HG03442 (cell line): Measurements from ENCODE around the gene IRF7.

Source experiments
- ATAC-seq: cut with Tn5 transposase; IDR thresholded peaks from one replicate; pipeline ENCODE4 v1.9.1; 2021; ENCODE audit warnings: mild to moderate bottlenecking, moderate library complexity; ENCODE audit not compliant: unreplicated experiment

The IRF7 gene

DNA sequence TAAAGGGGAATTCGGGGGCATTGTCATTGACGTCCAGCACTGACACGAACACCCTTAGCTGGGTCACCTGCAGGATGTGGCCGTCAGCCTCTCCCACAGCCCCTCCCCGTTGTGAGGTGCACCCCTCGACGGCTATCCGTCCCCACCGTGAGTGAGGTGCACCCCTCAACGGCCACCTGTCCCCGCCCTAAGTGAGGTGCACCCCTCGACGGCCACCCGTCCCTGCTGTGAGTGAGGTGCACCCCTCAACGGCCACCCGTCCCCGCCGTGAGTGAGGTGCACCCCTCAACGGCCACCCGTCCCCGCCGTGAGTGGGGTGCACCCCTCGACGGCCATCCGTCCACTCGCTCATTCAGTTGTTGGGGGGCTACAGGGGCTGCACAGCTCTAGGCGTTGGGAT is 6.1 kb upstream of the IRF7 start:
- no peak for ATAC-seq

DNA sequence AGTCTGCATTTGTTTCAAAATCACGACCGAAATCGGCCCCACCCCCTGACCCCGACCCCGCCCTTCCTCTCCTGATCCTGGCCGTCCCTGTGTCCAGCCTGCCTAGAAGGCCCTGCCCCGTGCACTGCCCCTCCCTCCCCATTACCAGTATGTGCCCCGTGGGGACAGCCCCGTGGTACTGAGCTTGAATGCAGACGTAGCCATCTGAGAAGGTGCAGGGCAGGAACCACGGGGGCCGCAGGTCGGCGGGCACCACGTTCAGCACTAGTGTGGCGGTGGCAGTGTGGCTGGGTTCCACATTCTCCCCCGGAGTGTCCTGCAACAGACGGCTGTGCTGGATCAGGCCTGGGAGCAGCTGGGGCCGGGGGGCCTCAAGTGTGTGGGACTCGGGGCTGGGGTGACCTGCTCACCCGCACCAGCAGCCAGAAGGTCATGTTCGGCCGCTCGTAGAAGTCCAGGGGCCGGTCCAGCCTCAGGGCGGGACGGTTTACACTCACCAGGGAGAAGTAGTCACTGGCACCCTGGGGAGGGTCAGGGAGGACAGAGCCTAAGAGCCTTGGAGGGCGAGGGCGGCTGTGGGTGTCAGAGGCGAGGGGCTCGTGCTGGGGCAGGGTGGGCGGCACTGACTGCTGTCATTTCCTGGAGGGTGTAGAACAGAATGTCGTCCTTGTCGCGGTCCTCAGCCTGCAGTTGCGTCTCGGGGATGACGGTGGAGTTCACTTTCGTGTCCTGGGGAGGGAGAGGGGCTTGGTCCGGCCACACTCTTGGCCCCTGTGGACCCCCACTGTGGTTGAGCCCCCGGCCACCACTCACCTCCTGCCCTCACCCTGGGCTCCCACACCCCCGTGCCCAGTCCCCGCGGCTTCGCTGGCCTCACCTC is 5.4 kb upstream of the IRF7 start:
- no peak for ATAC-seq

DNA sequence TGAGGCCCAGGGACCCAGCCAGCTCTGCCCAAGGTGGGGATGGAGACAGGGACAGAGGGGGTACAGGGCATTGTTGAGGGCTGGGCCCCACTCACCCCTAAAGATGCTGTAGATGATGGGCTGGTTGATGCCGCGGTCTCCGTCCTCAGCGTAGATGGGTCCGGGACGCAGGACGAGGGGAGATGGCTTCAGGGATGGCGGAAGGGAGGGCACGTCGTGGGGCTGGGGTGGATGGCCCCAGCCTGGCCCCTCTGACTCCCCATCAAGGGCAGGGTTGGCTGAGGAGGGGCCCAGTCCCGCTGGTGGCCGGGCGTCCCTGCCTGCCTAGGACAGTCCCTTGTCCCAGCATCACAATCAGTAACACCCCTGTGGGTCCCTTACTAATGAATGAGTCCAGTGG is 4.5 kb upstream of the IRF7 start:
- no peak for ATAC-seq

DNA sequence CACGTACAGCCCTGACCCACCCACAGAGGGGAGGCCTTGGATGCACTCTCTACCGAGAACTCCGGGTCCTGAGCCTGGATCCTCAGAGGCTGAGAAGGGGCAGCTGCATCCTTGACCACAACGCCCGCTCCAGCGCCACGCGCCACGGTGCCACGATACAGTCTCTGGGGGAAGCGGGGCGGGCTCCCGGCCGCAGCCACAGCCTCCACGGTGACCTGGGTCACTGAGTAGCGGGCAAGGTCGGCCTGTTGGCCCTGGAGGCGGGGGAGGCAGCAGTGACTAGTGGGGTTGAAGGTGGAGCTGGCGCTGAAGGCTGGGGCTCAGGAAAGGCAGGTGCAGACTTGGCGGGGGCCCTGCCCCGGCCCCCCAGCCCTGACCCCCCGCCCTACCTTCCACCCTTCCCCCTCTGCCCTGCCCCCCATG is 3.9 kb upstream of the IRF7 start:
- ATAC-seq, result no peak

DNA sequence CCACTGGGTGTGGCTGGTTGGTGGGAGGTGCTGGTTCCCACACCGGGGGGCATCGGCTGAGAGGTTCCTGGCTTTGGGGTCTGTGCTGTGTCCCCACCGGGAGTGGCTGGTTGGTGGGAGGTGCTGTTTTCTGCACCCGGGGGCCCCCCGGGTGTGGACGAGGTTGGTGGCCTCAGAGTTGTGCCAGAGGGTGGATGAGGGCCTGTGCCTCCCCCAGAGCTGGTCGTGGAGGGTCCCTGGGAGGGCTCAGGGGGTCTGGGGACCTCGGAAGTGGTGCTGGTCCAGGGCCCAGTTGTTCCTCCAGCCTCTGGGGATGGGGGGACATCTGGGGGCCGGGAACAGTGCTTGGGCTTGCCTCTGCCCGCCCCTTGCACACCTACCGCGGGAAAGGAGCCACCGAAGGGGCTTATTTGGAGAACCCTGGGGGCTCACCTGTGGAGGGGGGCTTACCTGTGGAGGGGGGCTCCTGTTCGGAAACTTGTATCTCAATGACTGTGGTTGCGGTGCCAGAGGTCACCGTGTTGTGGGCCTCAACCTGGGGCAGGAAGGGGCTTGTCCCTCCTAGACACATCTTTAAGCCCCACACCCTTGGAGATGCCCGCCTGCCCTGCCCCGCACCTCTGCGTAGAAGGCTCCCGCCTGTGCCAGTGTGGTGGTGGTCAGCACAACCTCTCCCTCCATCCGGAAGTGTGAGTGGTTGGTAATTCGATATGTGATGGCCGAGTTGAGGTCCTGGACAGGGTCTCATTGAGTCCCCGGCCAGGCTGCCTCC is 3.3 kb upstream of the IRF7 start:
- ATAC-seq, result no peak

DNA sequence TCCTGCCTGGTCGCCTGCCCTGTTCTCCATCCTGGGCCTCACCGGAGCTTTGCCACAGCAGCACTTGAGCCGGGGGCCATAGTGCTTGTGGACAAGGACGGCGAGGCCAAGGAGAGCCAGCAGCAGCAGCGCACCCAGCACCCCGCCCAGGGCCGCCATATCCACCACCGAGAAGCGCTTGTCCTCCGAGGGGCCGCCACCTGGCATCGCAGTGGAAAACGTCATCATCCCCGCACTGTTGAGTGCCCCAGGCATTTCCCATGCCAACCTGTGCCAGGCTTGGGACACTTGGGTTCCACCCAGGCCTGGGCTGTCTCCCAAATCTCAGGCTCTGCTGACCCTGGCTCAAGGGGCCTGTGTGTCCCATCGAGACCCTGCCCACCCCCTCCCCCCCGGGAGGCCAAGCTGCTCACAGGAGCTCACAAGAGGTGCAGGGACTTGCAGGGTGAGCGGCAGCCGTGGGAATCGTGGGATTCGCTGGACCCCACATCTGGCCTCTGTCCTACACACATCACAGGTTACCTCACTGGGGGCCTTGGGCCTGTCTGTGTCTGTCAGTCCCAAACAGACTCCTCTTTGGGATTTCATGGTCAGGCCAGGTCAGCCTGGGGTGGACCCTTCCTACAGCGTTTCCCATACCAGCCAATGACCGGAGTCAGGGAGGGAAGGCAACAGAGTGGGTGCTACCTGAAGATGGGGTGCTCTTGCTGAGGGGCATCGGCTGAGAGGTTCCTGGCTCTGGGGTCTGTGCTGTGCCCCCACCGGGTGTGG is 2.3 kb upstream of the IRF7 start:
- no peak for ATAC-seq

DNA sequence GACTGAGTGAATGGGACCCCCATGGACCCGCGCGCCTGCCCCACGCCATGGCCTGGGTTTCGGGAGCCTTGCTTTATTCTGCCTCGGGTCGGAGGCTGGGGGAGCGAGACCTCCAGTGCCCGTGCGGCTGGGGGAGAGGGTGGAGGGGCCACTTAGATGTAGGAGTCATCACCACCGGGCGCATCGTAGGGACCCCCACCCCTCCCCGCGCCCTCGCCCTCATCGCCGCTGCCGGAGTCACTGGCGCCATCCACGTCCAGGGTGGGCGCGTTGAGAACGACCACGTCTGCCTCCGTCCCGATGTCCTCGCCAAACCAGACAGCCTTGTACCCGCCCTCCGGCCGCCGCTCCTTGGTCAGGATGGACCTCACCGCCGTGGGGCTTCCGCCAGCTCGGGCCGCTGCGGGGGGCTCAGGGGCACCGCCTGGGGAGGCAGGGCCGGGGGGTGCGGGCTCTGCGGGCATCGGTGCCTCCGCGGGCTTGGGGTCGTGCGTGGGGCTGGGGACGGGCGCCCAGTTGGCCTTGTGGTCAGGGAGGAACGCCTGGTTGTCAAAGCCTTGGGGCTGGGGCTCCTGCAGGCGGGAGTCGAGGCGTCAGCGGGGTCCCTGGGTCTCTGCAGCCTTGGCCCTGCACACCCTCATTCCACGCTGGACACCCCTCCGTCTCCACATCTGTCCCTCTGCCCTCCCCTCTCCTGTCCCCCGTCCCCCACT is 1.6 kb upstream of the IRF7 start:
- no peak for ATAC-seq

DNA sequence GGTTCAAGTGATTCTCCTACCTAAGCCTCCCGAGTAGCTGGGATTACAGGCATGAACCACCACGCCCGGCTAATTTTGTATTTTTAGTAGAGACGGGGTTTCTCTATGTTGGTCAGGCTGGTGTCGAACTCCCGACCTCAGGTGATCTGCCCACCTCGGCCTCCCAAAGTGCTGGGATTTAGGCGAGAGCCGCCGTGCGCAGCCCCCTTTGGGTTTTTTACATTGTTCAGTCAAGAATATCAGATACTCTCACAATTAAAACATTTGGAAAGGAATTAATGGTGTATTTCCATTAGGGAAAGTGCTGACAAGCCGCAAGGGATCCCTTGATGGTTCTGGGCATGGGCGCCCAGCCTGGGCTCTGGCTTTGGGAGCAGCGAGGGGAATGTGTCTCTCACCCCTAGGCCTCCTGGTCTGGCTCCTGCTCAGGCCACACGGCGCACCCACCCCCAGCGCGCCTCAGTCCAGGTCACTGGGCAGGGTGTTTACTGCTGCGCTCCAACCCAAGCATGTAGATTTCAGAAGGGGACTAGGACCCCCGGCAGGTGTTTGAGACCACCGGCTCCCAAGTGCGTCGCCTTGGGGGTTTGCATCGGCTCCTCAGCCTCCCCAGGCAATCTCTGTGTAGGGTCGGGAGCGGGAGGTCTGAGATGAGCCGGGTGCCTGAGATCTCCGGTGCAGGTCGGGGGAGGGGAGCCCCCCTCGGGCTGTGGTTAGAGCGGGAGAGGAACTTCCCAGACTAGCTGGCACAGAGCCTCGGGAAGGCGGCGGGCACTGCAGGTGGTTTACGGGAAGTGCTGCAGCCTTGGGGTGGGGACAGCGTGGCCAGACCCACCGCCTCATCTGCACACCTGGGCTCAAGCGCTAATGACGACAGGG is 809 bp upstream of the IRF7 start:
- no peak for ATAC-seq

DNA sequence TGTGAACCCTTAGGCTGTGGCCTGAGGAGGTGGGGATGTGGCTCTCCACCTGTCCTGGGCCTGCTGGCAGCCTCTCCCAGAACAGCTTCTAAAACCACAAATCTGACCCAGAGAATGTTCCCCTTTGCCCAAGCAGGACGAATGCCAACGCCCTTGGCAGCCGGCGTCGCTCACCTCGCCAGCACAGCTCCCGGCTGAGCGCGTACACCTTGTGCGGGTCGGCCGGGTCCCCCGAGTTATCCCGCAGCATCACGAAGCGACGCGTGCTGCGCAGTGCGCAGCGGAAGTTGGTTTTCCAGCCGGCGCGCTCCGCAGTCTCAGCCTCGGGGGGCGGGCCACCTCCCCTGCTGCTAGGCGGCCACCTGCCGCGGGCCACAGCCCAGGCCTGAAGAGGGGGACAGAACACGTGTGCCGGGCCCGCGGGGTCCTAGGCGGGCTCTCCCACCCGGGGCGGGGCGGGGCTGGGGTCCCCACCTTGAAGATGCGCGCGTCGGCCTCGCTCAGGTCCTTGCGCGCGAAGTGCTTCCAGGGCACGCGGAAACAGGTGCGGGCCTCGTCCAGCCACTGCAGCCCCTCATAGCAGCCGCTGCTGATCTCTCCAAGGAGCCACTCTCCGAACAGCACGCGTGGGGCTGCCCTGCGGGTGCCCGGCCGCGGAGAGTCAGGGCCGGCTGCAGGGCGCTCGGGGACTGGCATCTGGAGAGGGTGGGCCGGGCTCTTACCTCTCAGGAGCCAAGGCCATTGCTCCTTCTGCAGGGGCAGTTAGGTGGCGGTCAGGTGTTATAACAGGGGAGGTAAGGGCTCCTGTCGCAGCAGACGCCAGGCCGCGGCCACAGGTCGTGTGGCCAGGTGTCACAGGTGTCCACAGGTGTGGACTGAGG is 887 bp downstream of the IRF7 start:
- no peak for ATAC-seq

DNA sequence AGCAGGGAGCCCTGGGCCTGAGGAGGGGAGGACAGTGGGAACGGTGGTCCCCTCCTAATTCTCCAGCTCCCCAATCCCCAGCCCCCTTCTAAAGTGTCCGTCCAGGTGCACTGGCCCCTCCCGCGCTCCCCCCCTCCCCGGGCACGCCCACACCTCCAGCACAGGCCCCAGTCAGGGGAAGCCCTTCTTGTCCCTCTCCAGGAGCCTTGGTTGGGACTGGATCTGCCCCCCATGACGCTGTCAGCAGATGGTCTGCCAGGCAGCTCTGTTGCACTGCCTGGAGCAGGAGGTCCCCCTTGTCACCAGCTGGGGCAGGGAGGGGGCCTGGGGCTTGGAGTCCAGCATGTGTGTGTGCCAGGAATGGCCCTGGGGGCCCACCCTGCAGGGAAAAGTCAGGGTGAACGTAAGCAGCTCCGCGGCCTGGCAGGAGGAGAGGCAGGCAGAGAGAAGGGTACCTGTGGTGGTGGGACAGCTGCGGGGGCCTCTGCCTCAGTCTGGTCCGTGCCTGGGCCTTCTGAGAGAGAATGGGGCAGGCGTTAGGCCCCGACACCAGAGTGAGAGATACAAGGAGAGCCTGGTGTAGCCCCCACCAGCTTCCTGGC is 1.6 kb downstream of the IRF7 start:
- ATAC-seq, result no peak

DNA sequence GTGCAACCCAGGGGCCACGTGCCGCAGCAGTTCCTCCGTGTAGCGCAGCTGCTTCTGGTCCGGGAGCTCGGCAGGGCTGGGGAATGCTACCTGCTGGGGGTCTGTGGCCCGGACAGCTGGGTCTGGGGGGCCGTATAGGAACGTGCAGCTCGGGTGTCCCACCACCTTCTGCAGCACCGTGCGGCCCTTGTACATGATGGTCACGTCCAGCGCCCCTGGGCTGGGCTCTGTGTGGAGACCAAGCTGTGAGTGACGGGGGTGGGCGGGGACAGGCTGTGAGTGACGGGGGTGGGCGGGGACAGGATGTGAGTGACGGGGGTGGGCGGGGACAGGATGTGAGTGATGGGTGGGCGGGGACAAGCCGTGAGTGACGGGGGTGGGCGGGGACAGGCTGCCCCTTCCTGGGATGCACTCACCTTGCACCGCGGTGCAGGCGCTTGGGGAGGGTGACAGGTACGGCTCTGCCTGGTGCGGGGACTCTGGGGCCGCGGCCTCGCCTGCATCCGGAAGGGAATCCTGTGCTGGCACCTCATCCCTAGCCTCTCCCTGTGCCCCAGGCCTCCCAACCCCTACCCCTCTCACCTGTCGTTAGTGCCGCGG is 2.3 kb downstream of the IRF7 start:
- no peak for ATAC-seq

DNA sequence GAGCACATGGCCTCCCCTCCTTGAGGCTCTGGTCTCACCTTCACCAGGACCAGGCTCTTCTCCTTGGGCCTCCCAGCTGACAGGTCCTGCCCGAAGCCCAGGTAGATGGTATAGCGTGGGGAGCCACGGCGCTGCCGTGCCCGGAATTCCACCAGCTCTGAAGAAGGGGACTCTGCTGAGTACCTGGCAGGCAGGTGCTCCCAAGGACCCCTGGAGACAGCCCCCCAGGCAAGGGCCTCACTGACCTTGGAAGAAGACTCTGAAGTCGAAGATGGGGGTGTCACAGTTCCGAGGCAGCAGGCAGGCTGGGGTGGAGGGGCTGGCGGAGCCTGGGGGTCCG is 2.8 kb downstream of the IRF7 start:
- no peak for ATAC-seq

DNA sequence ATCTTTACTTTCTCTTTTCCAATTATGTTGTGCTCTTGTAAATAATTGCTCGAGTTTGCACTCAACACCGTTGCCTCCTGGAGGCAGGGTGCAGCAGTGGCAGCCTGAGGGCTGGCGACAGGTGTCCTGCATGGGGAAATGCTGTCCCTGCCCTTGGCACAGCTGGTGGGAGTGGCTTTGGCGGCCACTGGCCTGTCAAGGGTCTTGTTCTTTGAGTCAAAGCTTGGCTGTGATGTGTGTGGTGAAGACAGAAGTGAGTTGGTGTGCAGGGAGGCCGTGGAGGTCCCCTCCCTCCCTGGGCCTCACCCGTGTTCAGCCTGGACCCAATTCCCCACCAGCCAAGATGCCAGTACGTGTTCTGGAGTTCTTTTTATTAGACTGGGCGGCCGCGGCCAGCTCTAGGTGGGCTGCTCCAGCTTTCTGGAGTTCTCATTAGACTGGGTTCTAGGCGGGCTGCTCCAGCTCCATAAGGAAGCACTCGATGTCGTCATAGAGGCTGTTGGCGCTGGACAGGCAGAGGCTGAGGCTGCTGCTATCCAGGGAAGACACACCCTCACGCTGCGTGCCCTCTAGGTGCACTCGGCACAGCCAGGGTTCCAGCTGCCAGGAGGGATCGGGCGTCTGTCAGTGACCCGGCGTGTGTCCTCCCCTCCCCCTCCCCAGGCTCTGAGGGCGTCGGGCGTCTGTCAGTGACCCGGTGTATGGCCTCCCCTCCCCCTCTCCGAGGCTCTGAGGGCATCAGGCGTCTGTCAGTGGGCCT is 3.4 kb downstream of the IRF7 start:
- no peak for ATAC-seq

DNA sequence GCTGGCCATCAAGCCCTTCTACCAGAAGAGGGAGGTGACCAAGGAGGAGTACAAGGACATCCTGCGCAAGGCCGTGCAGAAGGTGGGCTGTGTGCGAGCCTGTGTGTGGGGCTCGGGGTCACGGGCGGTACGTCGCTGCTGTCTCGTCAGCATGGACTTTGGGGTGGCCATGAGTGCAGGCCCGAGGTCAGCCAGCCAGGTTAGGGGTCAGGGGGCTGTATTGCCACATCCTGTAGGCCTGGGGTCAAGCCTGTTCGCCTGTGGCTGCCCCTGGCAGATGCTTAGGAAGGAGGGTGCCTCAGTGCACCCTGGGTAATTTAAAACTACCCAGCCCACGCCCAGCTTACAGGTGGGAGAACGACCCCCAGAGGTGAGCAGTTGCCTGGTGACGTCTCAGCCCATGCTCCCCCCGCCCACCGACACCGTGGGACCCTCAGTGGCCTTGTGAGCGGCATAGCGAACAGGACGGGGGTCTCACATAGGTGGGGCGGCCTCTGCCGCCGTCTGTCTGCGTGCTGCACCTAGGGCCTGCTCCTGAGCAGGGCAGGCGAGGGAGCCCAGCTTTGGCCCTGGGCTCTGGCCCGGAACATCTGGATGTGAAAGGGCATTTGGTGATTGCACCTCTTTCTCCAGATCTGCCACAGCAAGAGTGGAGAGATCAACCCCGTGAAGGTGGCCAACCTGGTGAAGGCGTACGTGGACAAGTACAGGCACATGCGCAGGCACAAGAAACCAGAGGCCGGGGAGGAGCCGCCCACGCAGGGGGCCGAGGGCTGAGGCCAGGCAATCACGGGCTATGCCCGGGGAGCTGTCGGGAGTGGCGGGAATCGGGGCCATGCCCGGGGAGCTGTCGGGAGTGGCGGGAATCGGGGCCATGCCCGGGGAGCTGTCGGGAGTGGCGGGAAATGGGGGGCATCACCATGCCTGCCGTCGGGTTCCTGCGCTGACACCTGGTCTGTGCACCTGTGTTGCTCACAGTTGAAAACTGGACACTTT is 4.5 kb downstream of the IRF7 start:
- no peak for ATAC-seq

DNA sequence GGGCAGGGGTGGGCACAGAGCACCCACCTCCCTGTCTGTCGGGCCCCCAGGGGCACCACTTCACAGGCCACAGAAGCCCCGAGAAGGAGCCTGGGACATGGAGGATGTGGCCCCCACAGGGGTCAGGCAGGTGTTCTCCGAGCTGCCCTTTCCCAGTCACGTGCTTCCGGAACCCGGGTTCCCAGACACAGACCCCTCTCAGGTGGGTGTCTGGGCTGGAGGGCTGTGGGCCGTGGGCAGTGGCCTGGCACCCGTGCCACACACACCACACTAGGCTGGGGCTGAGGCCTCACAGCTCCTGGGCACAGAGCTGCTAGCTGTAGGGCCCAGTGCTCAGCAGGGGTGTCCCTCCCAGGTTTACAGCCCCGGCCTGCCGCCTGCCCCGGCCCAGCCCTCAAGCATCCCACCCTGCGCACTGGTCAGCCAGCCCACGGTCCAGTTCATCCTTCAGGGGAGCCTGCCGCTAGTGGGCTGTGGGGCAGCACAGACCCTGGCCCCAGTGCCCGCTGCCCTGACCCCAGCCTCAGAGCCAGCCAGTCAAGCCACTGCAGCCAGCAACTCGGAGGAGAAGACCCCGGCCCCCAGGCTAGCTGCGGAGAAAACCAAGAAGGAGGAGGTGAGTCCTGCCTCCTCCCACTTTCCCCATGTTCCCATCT is 5.5 kb downstream of the IRF7 start:
- no peak for ATAC-seq

DNA sequence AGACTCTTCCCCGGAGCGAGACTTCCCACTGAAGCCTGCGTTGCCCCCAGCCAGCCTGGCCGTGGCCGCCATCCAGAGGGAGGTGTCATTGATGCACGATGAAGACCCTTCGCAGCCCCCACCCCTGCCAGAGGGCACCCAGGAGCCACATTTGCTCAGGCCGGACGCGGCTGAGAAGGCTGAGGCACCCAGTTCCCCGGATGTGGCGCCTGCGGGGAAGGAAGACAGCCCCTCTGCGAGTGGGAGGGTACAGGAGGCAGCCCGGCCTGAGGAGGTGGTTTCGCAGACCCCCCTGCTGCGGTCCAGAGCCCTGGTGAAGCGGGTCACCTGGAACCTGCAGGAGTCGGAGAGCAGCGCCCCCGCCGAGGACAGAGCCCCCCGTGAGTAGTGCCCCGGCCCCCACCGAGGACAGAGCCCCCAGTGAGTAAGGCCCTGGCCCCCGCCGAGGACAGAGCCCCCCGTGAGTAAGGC is 6.4 kb downstream of the IRF7 start:
- no peak for ATAC-seq
